Measurements from ENCODE around the gene GALR3.

Gene GALR3

DNA sequence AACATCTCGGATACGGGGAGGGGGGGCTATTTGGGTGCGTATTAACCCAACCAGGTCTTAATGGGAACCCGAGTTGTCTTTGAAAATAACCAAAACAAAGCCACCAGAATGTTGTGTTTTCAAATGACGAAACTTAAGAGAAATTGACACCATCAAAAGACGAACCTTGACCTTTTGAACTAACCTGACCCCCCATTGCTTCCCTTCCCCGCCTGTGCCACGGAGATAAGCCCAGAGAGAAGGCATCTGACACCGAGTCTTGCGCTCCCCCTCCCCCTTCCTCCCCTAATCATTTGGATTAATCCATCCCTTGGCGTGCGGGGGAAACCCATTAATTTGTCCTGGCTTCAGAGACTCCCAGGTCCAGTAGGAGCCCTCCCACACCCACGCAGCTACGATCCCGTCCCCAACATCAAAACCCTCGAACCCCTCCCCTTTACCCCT, 20.0 kb upstream of the GALR3 start:
- no peak for ATAC-seq
- TF ChIP-seq ESRRG (CRISPR knock-in tag; IDR thresholded peaks at IDR 0.05) (no peak), TOX (CRISPR knock-in tag; IDR thresholded peaks at IDR 0.05; ENCODE audit: borderline replicate concordance) (no peak), BACH2 (CRISPR knock-in tag; IDR thresholded peaks at IDR 0.05; ENCODE audit: borderline replicate concordance) (no peak), PPARA (CRISPR knock-in tag; IDR thresholded peaks at IDR 0.05; ENCODE audit: borderline replicate concordance) (no peak), CSRNP3 (CRISPR knock-in tag; IDR thresholded peaks at IDR 0.05) (no peak), ZC3H10 (CRISPR knock-in tag; IDR thresholded peaks at IDR 0.05) (no peak), ZNF8 (CRISPR knock-in tag; IDR thresholded peaks at IDR 0.05) (no peak), ARNTL (CRISPR knock-in tag; IDR thresholded peaks at IDR 0.05; ENCODE audit: borderline replicate concordance, low read depth) (no peak), SNAI2 (CRISPR knock-in tag; IDR thresholded peaks at IDR 0.05) (no peak), CSDC2 (CRISPR knock-in tag; IDR thresholded peaks at IDR 0.05) (no peak), ZNF565 (CRISPR knock-in tag; conservative IDR thresholded peaks at IDR 0.05; ENCODE audit: low read depth) (no peak), OSR1 (CRISPR knock-in tag; IDR thresholded peaks at IDR 0.05) (no peak)
- TF ChIP-seq, protein P1, sequence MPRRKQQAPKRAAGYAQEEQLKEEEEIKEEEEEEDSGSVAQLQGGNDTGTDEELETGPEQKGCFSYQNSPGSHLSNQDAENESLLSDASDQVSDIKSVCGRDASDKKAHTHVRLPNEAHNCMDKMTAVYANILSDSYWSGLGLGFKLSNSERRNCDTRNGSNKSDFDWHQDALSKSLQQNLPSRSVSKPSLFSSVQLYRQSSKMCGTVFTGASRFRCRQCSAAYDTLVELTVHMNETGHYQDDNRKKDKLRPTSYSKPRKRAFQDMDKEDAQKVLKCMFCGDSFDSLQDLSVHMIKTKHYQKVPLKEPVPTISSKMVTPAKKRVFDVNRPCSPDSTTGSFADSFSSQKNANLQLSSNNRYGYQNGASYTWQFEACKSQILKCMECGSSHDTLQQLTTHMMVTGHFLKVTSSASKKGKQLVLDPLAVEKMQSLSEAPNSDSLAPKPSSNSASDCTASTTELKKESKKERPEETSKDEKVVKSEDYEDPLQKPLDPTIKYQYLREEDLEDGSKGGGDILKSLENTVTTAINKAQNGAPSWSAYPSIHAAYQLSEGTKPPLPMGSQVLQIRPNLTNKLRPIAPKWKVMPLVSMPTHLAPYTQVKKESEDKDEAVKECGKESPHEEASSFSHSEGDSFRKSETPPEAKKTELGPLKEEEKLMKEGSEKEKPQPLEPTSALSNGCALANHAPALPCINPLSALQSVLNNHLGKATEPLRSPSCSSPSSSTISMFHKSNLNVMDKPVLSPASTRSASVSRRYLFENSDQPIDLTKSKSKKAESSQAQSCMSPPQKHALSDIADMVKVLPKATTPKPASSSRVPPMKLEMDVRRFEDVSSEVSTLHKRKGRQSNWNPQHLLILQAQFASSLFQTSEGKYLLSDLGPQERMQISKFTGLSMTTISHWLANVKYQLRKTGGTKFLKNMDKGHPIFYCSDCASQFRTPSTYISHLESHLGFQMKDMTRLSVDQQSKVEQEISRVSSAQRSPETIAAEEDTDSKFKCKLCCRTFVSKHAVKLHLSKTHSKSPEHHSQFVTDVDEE (CRISPR knock-in tag; IDR thresholded peaks at IDR 0.05) = no peak

GRCh38 chr22:37803639-37804351, 19.4 kb upstream of the GALR3 start:
- ATAC-seq = no peak

More at GRCh38 chr22:37803639-37804351, 19.4 kb upstream of the GALR3 start:
- no peak for TF ChIP-seq RARB (CRISPR knock-in tag; IDR thresholded peaks at IDR 0.05)
- no peak for TF ChIP-seq GLIS3 (CRISPR knock-in tag; IDR thresholded peaks at IDR 0.05)
- TF ChIP-seq SNAI2 (CRISPR knock-in tag; IDR thresholded peaks at IDR 0.05) = no peak
- TF ChIP-seq, protein P2, sequence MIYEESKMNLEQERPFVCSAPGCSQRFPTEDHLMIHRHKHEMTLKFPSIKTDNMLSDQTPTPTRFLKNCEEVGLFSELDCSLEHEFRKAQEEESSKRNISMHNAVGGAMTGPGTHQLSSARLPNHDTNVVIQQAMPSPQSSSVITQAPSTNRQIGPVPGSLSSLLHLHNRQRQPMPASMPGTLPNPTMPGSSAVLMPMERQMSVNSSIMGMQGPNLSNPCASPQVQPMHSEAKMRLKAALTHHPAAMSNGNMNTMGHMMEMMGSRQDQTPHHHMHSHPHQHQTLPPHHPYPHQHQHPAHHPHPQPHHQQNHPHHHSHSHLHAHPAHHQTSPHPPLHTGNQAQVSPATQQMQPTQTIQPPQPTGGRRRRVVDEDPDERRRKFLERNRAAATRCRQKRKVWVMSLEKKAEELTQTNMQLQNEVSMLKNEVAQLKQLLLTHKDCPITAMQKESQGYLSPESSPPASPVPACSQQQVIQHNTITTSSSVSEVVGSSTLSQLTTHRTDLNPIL (CRISPR knock-in tag; IDR thresholded peaks at IDR 0.05; ENCODE audit: low read depth) = no peak
- TF ChIP-seq, protein P1 (CRISPR knock-in tag; IDR thresholded peaks at IDR 0.05) = no peak
- TF ChIP-seq, protein P3, sequence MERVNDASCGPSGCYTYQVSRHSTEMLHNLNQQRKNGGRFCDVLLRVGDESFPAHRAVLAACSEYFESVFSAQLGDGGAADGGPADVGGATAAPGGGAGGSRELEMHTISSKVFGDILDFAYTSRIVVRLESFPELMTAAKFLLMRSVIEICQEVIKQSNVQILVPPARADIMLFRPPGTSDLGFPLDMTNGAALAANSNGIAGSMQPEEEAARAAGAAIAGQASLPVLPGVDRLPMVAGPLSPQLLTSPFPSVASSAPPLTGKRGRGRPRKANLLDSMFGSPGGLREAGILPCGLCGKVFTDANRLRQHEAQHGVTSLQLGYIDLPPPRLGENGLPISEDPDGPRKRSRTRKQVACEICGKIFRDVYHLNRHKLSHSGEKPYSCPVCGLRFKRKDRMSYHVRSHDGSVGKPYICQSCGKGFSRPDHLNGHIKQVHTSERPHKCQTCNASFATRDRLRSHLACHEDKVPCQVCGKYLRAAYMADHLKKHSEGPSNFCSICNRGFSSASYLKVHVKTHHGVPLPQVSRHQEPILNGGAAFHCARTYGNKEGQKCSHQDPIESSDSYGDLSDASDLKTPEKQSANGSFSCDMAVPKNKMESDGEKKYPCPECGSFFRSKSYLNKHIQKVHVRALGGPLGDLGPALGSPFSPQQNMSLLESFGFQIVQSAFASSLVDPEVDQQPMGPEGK (CRISPR knock-in tag; IDR thresholded peaks at IDR 0.05; ENCODE audit: borderline replicate concordance) = no peak
- no peak for TF ChIP-seq ZC3H10 (CRISPR knock-in tag; IDR thresholded peaks at IDR 0.05)
- no peak for TF ChIP-seq ISL1 (CRISPR knock-in tag; IDR thresholded peaks at IDR 0.05)
- TF ChIP-seq CSRNP3 (CRISPR knock-in tag; IDR thresholded peaks at IDR 0.05) = no peak
- TF ChIP-seq ZNF8 (CRISPR knock-in tag; IDR thresholded peaks at IDR 0.05) = no peak
